ENCODE results near the gene HDHD5.

Gene HDHD5

DNA sequence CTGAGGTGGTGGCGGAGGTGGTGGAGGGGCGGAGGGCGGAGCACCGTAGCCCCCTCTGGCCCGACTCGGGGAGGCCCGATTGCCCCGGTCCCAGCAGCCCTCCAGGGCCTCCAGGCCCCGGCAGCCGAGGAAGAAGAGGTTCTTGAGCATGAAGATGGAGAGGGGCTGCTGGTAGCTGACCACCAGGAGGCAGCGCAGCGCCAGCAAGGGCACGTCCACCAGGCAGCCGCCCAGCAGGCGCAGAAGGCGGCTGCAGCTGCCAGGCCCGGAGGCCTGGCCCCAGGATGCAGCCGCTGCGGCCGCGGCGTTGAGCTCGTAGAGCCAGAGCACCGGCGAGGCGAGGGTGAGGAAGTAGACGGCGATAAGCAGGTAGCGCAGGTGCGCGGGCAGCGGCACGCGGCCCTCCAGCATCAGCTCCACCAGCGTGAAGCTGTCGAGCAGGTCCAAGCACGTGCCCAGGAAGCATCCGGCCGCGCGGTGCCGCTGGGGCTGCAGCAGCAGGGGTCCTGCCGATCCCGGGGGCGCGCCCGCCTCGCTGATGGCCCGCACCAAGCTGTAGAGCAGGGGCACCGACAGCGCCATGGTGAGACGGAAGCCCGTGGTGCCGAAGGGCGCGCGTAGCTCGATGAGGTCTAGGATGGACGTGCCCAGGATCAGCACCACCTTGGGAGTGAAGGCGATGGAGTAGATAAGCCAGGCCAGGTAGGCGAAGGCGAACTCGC is 39.4 kb downstream of the HDHD5 start:
- no peak for DNase-seq

DNA sequence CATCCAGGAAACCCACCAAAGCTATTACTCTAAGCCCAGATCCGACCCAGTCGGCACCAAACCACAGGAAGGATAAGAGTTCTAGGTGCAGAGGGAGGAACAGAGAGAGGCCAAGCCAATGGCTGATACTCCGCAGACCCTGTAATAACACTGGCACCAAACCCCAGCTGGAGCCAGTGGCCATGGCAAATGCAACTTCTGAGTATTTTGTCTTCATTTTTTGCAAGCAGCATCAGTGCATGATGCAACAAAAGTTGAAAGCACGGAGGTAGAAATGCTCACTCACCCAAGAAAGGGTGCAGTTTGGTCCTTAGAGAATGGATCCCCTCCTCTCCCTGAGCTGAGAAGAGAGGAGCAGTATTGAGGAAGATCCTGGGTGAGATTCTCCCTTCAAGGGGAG is 40.7 kb downstream of the HDHD5 start:
- no peak for DNase-seq

- DNase-seq = no peak
Measured at GRCh38 chr22:17117890-17118289, 41.2 kb downstream of the HDHD5 start.

DNA sequence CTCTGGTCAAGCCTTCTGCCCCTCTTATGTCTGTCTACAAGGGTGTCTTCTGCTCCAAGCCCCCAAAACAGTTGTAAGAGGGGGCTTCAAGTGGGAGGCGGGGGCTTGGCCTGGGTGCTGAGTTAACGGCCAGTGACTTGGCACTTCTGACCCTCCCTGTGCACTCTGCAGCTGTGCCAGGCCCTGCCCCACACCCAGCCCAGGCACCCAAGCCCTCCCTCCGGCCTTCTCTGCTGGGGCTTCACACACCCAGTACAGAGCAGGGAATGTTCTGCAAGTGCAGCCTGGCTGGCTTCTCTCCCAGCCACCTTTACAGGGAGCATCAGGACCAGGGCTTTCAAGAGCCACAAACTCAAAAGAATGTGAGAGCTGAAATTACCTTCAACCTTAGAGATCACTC is 41.7 kb downstream of the HDHD5 start:
- no peak for DNase-seq

DNA sequence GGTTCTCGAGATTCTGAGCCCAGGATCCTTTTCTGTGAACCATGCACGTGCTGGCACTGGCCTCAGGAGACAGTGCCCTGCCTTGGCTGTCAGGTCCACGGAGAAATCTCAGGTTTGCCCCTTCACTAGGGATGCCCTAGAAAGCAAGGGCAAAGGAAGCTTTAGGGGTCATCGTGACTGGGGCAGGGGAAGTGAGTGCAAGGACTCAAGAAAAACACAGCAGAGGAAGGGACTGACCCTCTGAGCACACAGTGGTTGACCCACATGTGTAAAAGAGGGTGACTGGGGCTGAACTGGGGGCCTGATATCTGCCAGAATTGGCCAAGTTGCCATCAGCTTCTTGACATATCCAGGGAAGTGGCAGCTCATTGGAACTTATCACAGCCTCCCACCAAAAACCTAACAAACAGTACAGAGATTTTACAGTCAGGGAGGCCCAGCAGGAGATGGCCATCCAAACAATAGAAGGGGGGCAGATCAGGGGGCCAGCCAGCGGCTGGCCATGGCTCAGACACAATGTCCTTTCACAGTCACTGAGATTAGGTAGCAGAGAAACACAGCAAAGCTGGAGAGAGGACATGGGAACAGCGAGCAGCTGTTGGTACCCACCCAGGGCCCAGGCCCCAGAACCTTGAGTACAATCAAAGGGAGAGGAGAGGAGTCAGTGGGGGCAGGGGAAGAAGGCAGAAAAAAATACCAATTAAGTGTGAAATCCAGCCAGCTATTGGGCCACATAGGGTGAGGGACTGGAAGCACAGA is 42.3 kb downstream of the HDHD5 start:
- DNase-seq = no peak

DNA sequence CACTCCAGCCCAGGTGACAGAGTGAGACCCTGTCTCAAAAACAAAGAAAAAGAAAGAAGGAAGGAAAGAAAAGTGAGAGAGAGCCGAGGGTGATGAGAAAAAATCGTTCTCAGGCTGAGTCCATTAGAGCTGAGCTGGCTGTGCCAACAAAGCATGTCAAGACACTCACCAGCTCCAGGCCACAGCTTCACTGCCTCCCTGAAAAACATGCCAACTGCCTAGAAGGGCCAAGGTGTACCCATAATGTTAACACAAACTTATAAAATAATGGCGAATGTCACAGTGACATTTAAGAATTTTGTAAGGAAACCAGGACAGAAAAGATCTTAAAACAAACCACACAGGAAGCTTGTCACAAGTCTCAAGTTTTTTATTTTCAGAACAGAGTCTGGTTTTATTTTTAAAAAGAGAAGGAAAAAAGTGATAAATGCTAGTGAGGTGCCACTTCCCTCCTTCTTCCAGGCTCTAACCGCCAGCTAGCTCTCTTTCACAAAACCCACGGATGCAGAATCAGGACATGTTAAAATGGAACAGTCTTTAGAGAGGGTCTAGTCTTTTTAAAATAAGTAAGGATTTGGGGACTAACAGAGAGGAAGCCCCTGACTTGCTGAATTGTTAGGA is 43.0 kb downstream of the HDHD5 start:
- DNase-seq = no peak

- DNase-seq = no peak
Measured at GRCh38 chr22:17115236-17115635, 43.8 kb downstream of the HDHD5 start.

DNA sequence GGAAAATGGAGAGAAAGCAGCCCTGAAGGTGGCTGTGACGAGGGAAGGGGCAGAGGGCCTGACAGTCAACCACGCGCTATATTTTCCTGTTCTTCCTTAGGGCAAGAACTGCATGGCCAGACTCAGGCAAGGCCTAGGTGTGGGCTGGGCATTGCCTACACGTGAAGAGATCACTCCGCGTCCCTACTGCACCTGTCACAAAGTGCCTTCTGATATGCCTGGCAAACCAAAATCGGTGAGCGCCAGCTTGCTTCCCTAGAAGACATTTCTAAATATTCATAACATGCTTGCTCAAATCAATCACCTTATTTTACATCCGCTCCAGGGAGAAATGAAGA is 44.2 kb downstream of the HDHD5 start:
- no peak for DNase-seq

- no peak for DNase-seq
Measured at GRCh38 chr22:17114173-17114897, 44.7 kb downstream of the HDHD5 start.

DNA sequence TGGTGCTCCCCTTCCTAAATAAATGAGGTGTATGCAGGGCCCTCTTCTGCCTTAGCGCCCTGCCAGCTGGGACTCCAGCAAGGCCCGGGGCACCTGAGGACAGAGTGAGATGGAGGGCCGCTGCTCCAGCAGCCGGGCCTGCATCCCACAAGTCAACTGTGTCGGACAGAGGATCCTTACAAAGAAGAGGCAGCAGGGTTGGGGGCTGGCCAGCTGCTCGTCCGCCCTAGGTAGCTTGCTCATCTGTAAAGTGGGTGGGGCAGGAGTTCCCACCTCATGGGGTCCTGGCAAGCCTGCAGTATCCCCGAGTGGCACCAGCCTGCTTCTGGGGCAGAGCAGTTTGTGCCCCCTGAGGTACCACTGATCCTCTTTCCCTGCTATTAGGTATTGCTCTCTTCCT is 45.5 kb downstream of the HDHD5 start:
- no peak for DNase-seq

GRCh38 chr22:17112491-17113042 is 46.5 kb downstream of the HDHD5 start:
- DNase-seq = peak; percentile 10

DNA sequence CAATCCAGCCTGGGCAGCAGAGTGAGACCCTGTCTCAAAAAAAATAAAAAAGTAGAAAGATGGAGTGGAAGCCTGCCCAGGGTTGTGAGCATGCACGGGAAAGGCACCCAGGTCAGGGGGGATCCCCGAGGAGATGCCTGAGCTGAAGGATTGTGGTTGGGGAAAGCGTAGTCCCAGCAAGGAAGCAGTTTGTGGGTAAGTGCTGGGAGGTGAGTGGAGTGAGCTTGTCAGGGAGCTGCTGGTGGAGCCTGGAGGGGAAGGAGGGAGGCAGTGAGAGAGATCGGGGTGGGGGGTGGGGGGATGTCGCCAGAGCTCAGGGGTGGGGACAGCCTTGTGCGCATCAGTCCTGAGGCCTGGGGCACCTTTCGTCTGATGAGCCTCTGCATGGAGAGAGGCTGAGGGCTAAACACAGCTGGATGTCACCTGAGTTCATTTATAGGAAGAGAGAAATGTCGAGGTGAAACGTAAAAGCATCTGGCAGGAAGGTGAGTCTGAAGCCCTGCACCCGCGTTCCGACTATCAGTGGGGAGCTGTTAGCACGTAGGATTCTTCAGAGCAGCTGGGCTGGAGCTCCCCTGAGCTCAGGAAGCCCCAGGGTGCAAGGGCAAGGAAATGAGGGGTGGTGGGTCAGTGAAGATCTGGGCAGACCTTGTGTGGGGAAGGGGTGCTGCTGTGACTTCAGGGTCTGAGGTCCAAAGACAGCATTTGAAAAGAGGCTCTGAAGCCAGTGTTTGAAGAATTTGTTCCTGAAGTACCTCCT is 48.1 kb downstream of the HDHD5 start:
- DNase-seq = no peak

GRCh38 chr22:17109976-17110375 is 49.1 kb downstream of the HDHD5 start:
- DNase-seq = no peak

- DNase-seq = no peak
Measured at GRCh38 chr22:17109113-17109865, 49.8 kb downstream of the HDHD5 start.

DNA sequence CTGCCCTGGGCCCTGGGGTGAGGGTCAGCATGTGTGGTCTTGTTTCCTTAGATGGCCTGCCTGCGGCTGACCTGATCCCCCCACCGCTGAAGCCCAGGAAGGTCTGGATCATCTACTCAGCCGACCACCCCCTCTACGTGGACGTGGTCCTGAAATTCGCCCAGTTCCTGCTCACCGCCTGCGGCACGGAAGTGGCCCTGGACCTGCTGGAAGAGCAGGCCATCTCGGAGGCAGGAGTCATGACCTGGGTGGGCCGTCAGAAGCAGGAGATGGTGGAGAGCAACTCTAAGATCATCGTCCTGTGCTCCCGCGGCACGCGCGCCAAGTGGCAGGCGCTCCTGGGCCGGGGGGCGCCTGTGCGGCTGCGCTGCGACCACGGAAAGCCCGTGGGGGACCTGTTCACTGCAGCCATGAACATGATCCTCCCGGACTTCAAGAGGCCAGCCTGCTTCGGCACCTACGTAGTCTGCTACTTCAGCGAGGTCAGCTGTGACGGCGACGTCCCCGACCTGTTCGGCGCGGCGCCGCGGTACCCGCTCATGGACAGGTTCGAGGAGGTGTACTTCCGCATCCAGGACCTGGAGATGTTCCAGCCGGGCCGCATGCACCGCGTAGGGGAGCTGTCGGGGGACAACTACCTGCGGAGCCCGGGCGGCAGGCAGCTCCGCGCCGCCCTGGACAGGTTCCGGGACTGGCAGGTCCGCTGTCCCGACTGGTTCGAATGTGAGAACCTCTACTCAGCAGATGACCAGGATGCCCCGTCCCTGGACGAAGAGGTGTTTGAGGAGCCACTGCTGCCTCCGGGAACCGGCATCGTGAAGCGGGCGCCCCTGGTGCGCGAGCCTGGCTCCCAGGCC is 50.6 kb downstream of the HDHD5 start:
- DNase-seq = no peak

DNA sequence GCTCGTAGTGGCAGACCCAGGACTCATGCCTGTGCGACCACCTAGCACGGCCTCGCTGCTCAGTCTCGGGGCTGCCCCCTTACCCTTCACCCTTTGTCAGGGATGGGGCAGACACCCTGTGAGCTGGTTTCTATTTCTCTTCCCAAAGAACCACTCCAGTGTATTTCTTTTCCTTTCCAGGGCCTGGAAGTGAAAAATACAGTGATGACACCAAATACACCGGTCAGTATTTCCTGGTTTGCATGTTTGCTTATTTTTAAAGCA is 51.6 kb downstream of the HDHD5 start:
- no peak for DNase-seq

- no peak for DNase-seq
Measured at GRCh38 chr22:17106785-17107546, 52.1 kb downstream of the HDHD5 start.

- DNase-seq = no peak
Measured at GRCh38 chr22:17106161-17106784, 52.8 kb downstream of the HDHD5 start.
